Measurements from ENCODE around the gene BCL11A.

The BCL11A gene

DNA sequence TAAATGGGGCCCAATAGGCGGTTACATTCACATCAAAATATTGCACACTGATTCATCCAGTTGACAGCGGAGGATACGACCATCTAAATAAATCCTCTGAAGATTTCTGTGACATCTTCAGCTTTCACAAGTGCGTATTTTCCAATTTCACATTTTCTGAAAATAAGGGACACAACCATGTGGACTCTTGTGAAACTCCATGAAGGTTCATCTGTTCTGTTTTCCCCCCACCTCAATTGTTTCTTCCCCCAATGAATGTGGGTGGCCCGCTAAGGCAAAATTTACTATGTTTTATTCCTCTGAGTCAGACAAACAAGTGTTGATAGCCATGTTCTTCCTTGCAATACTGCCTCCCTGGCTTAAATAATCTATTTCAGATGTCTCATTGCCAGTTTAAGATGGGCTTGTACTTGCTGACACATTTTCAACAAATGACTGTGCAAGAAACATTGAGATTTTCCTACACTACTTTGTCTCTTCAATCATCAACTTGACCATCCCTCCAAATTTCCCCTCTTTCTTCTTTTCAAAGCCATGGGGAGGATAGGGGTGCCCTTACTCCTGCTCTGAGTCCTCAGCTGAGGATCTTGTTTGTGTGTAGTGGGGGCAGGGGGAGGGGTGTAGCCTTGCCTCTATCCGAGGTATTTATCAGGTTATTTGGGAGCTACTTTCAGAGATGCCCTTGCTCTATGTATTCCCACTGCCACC is 78.2 kb downstream of the BCL11A start:
- DNase-seq, result no peak
- H3K9me3 Mint-ChIP-seq, result no peaks in the 10 kb centered on the region
- H3K27me3 Mint-ChIP-seq, result no peaks in the 10 kb centered on the region
- H3K4me3 Mint-ChIP-seq, result no peak overlapping the region
- no peaks in the 10 kb centered on the region for H3K36me3 Mint-ChIP-seq (ENCODE audit: low read depth)
- no peaks in the 10 kb centered on the region for H3K4me1 Mint-ChIP-seq (ENCODE audit: low read depth)
- no peak overlapping the region for H3K27ac Mint-ChIP-seq

DNA sequence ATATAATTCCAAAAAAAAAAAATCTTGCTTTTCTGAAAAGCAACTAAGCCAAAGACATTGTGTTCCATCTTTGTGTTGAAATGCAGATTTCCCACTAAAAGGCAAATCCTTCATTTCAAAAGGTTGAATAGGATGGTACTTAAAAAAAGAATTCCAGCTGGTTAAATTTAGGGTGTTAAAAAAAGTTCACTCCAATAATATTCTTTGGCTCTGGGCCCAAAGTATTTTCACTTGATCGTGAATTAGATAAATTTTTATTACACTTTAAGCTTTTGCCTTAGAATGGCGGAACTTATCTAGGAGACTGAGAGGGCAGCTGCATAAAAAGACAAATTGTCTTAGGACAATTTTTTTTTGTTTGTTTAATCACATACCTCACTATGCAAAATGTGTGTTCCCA is 79.2 kb downstream of the BCL11A start:
- Mint-ChIP-seq H3K4me3 (no peak overlapping the region), H3K4me1 (ENCODE audit: low read depth) (no peaks in the 10 kb centered on the region), H3K36me3 (ENCODE audit: low read depth) (no peaks in the 10 kb centered on the region), H3K9me3 (no peaks in the 10 kb centered on the region), H3K27ac (no peak overlapping the region), H3K27me3 (no peaks in the 10 kb centered on the region)
- no peak for DNase-seq

GRCh38 chr2:60473546-60473945 is 79.9 kb downstream of the BCL11A start:
- Mint-ChIP-seq H3K36me3 (ENCODE audit: low read depth) (no peaks in the 10 kb centered on the region), H3K9me3 (no peaks in the 10 kb centered on the region), H3K27me3 (no peaks in the 10 kb centered on the region), H3K27ac (no peak overlapping the region), H3K4me3 (no peak overlapping the region), H3K4me1 (ENCODE audit: low read depth) (peaks cover 2% of the 10 kb centered on the region)
- no peak for DNase-seq

- no peaks in the 10 kb centered on the region for H3K27me3 Mint-ChIP-seq
- peaks cover 2% of the 10 kb centered on the region for H3K4me1 Mint-ChIP-seq (ENCODE audit: low read depth)
- no peak overlapping the region for H3K27ac Mint-ChIP-seq
- H3K9me3 Mint-ChIP-seq, result no peaks in the 10 kb centered on the region
- no peak for DNase-seq
- no peak overlapping the region for H3K4me3 Mint-ChIP-seq
- no peaks in the 10 kb centered on the region for H3K36me3 Mint-ChIP-seq (ENCODE audit: low read depth)
Observed at GRCh38 chr2:60472663-60473289, 80.7 kb downstream of the BCL11A start.

GRCh38 chr2:60472041-60472440 is 81.4 kb downstream of the BCL11A start:
- Mint-ChIP-seq H3K27ac (no peak overlapping the region), H3K27me3 (no peaks in the 10 kb centered on the region), H3K9me3 (no peaks in the 10 kb centered on the region), H3K4me3 (no peak overlapping the region), H3K4me1 (ENCODE audit: low read depth) (peaks cover 2% of the 10 kb centered on the region), H3K36me3 (ENCODE audit: low read depth) (no peaks in the 10 kb centered on the region)
- DNase-seq, result no peak

GRCh38 chr2:60470340-60470739 is 83.1 kb downstream of the BCL11A start:
- H3K36me3 Mint-ChIP-seq (ENCODE audit: low read depth), result no peaks in the 10 kb centered on the region
- no peaks in the 10 kb centered on the region for H3K27me3 Mint-ChIP-seq
- H3K4me3 Mint-ChIP-seq, result no peak overlapping the region
- DNase-seq, result no peak
- H3K27ac Mint-ChIP-seq, result no peak overlapping the region
- peaks cover 2% of the 10 kb centered on the region for H3K4me1 Mint-ChIP-seq (ENCODE audit: low read depth)
- no peaks in the 10 kb centered on the region for H3K9me3 Mint-ChIP-seq

- H3K27me3 Mint-ChIP-seq, result no peaks in the 10 kb centered on the region
- no peak overlapping the region for H3K27ac Mint-ChIP-seq
Observed at GRCh38 chr2:60469536-60470317, 83.7 kb downstream of the BCL11A start.

DNA sequence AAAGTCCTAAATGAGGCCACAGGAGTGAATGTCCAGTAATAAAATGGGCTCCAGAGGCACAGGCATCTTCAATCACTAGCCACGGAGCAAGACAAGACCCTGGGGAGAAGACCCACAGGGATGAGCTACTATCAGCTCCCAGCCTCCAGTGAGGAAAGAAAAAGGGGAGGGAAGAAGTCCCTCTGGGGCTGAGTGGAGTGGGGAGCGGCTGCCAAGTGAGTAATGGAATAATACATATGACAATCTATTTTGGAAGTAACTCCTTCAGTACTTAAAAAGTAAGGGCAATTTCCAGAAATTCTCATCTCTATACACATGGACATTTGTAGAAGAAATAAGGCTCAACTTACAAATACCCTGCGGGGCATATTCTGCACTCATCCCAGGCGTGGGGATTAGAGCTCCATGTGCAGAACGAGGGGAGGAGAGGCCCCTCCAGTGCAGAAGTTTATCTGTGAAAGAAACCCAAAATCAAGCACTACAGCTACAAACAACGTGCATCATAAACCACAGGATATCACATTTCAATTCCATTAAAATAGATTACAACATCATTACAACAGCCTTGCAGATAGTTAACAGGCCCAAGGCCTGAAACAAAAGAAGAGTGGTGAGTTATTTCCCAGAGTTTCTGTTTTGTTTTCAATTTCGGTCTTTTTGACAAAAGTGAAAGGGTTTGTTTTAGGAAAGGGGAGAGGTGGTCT is 84.9 kb downstream of the BCL11A start:
- no peak for DNase-seq
- Mint-ChIP-seq H3K4me3 (no peak overlapping the region), H3K27ac (no peak overlapping the region), H3K9me3 (no peaks in the 10 kb centered on the region), H3K27me3 (no peaks in the 10 kb centered on the region), H3K36me3 (ENCODE audit: low read depth) (no peaks in the 10 kb centered on the region), H3K4me1 (ENCODE audit: low read depth) (peaks cover 2% of the 10 kb centered on the region)

More at GRCh38 chr2:60469536-60470317, 83.7 kb downstream of the BCL11A start:
- H3K4me1 Mint-ChIP-seq (ENCODE audit: low read depth), result peaks cover 2% of the 10 kb centered on the region
- H3K36me3 Mint-ChIP-seq (ENCODE audit: low read depth), result no peaks in the 10 kb centered on the region
- no peak overlapping the region for H3K4me3 Mint-ChIP-seq
- H3K9me3 Mint-ChIP-seq, result no peaks in the 10 kb centered on the region
- DNase-seq, result no peak

- Mint-ChIP-seq H3K9me3 (no peaks in the 10 kb centered on the region), H3K36me3 (ENCODE audit: low read depth) (no peaks in the 10 kb centered on the region), H3K4me1 (ENCODE audit: low read depth) (peaks cover 2% of the 10 kb centered on the region), H3K27me3 (no peaks in the 10 kb centered on the region), H3K27ac (no peak overlapping the region), H3K4me3 (no peak overlapping the region)
- DNase-seq, result no peak
Observed at GRCh38 chr2:60466161-60466702, 87.2 kb downstream of the BCL11A start.

DNA sequence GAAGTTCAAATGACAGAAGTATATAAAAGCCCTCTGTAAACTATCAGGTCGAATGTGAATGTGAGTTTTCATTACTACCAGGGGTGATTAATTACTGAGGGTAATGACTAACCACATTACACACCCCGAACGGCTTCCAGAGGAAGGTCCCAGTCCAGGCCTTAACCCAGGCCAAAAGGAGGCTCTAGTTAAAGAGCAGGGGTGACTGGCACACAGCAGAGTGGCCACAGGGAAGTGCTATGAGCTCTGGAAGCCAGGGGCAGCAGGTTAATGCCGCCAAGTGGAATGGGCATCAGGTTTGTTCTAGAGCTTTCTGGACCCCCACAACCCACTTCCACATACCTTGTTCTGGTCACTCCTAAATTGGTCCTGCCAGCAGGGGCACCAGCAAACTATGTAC is 87.7 kb downstream of the BCL11A start:
- no peak overlapping the region for H3K27ac Mint-ChIP-seq
- DNase-seq, result no peak
- H3K4me1 Mint-ChIP-seq (ENCODE audit: low read depth), result peaks cover 2% of the 10 kb centered on the region
- no peak overlapping the region for H3K4me3 Mint-ChIP-seq
- H3K27me3 Mint-ChIP-seq, result no peaks in the 10 kb centered on the region
- no peaks in the 10 kb centered on the region for H3K36me3 Mint-ChIP-seq (ENCODE audit: low read depth)
- H3K9me3 Mint-ChIP-seq, result no peaks in the 10 kb centered on the region

DNA sequence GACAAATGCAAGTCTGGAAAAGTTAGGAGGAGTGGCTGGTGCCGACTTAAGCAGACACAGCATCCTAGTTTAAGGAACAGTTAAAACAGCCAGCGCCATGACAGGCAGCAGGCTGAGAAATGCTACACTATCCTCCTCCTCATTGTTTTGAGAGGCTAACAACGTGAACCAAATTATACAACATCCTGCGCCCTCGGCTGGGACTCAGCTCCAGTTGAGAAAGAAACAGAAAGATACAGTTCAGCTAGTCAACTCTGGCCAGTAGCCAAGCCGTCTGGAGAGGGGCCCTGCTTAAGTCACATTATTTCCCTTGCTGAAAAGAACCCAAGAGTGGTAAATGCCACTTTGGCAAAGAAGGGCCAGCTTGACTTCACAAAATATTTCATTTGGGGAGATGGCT is 90.2 kb downstream of the BCL11A start:
- Mint-ChIP-seq H3K9me3 (no peaks in the 10 kb centered on the region), H3K4me1 (ENCODE audit: low read depth) (no peaks in the 10 kb centered on the region), H3K4me3 (no peak overlapping the region), H3K27ac (no peak overlapping the region), H3K36me3 (ENCODE audit: low read depth) (no peaks in the 10 kb centered on the region), H3K27me3 (no peaks in the 10 kb centered on the region)
- no peak for DNase-seq

GRCh38 chr2:60461421-60462108 is 91.9 kb downstream of the BCL11A start:
- Mint-ChIP-seq H3K27ac (no peak overlapping the region), H3K4me3 (no peak overlapping the region), H3K27me3 (no peaks in the 10 kb centered on the region), H3K4me1 (ENCODE audit: low read depth) (no peaks in the 10 kb centered on the region), H3K9me3 (no peaks in the 10 kb centered on the region), H3K36me3 (ENCODE audit: low read depth) (no peaks in the 10 kb centered on the region)
- DNase-seq, result no peak

- Mint-ChIP-seq H3K27me3 (peaks cover 4% of the 10 kb centered on the region), H3K27ac (no peak overlapping the region)
Observed at GRCh38 chr2:60460577-60461420, 92.7 kb downstream of the BCL11A start.

More at GRCh38 chr2:60460577-60461420, 92.7 kb downstream of the BCL11A start:
- no peaks in the 10 kb centered on the region for H3K9me3 Mint-ChIP-seq
- H3K36me3 Mint-ChIP-seq (ENCODE audit: low read depth), result no peaks in the 10 kb centered on the region
- no peak for DNase-seq
- no peak overlapping the region for H3K4me3 Mint-ChIP-seq
- peaks cover 4% of the 10 kb centered on the region for H3K4me1 Mint-ChIP-seq (ENCODE audit: low read depth)
